H9 (cell line): ENCODE measurements around the gene APPBP2. TPM values are rescaled to one million over a fixed set of nuclear protein-coding genes. Genes with fewer than 3 reads are reported as not detected.

Source experiments
- DNase-seq: peaks from one replicate; pipeline ENCODE4 v3.0.0-alpha.2; 2017
- H2AFZ ChIP-seq: one replicate; pipeline ENCODE4 v1.6.1; 2013; ENCODE audit warnings: mild to moderate bottlenecking, low read length, control low read depth, moderate library complexity
- H2AK5ac ChIP-seq: 2 replicates; pipeline ENCODE4 v1.6.1; 2013; ENCODE audit warnings: low read length, control low read depth, mixed read lengths; ENCODE audit not compliant: insufficient read length
- H2BK120ac ChIP-seq: one replicate; pipeline ENCODE4 v1.6.1; 2013; ENCODE audit warnings: low read depth, mild to moderate bottlenecking, low read length, control low read depth, inconsistent platforms; ENCODE audit not compliant: poor library complexity, severe bottlenecking
- H2BK12ac ChIP-seq: 2 replicates; pipeline ENCODE4 v1.6.1; 2013; ENCODE audit warnings: low read length, control low read depth, mixed read lengths, low read depth; ENCODE audit not compliant: insufficient read length
- H2BK15ac ChIP-seq: 2 replicates; pipeline ENCODE4 v1.6.1; 2013; ENCODE audit warnings: low read depth, low read length, control low read depth
- H2BK20ac ChIP-seq: one replicate; pipeline ENCODE4 v1.6.1; 2013; ENCODE audit warnings: low read depth, mild to moderate bottlenecking, low read length, control low read depth, inconsistent platforms; ENCODE audit not compliant: poor library complexity, severe bottlenecking
- H2BK5ac ChIP-seq: 2 replicates; pipeline ENCODE4 v1.6.1; 2013; ENCODE audit warnings: low read length, control low read depth, mixed read lengths; ENCODE audit not compliant: insufficient read length
- H3K14ac ChIP-seq: 2 replicates; pipeline ENCODE4 v1.6.1; 2013; ENCODE audit warnings: low read length, control low read depth; ENCODE audit not compliant: insufficient read depth
- H3K18ac ChIP-seq: 2 replicates; pipeline ENCODE4 v1.6.1; 2013; ENCODE audit warnings: low read depth, mild to moderate bottlenecking, mixed read lengths, low read length, control low read depth; ENCODE audit not compliant: insufficient read length
- H3K23ac ChIP-seq: 2 replicates; pipeline ENCODE4 v1.6.1; 2013; ENCODE audit warnings: low read length, control low read depth, mixed read lengths, low read depth; ENCODE audit not compliant: insufficient read length
- H3K23me2 ChIP-seq: 2 replicates; pipeline ENCODE4 v1.6.1; 2013; ENCODE audit warnings: low read depth, mild to moderate bottlenecking, mixed read lengths, low read length, control low read depth; ENCODE audit not compliant: insufficient read length, poor library complexity, severe bottlenecking
- H3K27ac ChIP-seq: 2 replicates; pipeline ENCODE4 v1.5.1; 2013; ENCODE audit warnings: low read length, control low read depth, mixed read lengths, low read depth; ENCODE audit not compliant: insufficient read length
- H3K27me3 ChIP-seq: 2 replicates; pipeline ENCODE4 v1.6.1; 2013; ENCODE audit warnings: low read length, control low read depth, inconsistent platforms; ENCODE audit not compliant: insufficient read depth
- H3K4ac ChIP-seq: 2 replicates; pipeline ENCODE4 v1.6.1; 2013; ENCODE audit warnings: low read depth, mild to moderate bottlenecking, control low read depth, inconsistent platforms, low read length, moderate library complexity
- H3K4me1 ChIP-seq: 2 replicates; pipeline ENCODE4 v1.6.1; 2013; ENCODE audit warnings: low read length, control low read depth, inconsistent platforms; ENCODE audit not compliant: insufficient read depth
- H3K4me2 ChIP-seq: 2 replicates; pipeline ENCODE4 v1.6.1; 2013; ENCODE audit warnings: low read length, control low read depth, mixed read lengths; ENCODE audit not compliant: insufficient read length, insufficient read depth
- H3K56ac ChIP-seq: 2 replicates; pipeline ENCODE4 v1.6.1; 2013; ENCODE audit warnings: low read depth, mild to moderate bottlenecking, mixed read lengths, low read length, control low read depth; ENCODE audit not compliant: insufficient read length
- H3K79me1 ChIP-seq: 2 replicates; pipeline ENCODE4 v1.6.1; 2013; ENCODE audit warnings: low read depth, mild to moderate bottlenecking, moderate library complexity, low read length, control low read depth, inconsistent platforms; ENCODE audit not compliant: insufficient read depth, poor library complexity, severe bottlenecking
- H3K79me2 ChIP-seq: 2 replicates; pipeline ENCODE4 v1.6.1; 2013; ENCODE audit warnings: low read length, control low read depth, inconsistent platforms; ENCODE audit not compliant: insufficient read depth
- H3K9ac ChIP-seq: 2 replicates; pipeline ENCODE4 v1.6.1; 2013; ENCODE audit warnings: low read length, control low read depth, mixed read lengths; ENCODE audit not compliant: insufficient read length; ENCODE audit errors: extremely low read depth
- H3K9me3 ChIP-seq: one replicate; pipeline ENCODE4 v1.6.1; 2013; ENCODE audit warnings: low read depth, low read length, inconsistent platforms; ENCODE audit not compliant: control insufficient read depth
- H3T11ph ChIP-seq: one replicate; pipeline ENCODE4 v1.6.1; 2013; ENCODE audit warnings: mild to moderate bottlenecking, low read length, control low read depth, inconsistent platforms
- H4K20me1 ChIP-seq: one replicate; pipeline ENCODE4 v1.6.1; 2013; ENCODE audit not compliant: control insufficient read depth, insufficient read length, insufficient read depth
- H4K5ac ChIP-seq: 2 replicates; pipeline ENCODE4 v1.6.1; 2013; ENCODE audit warnings: low read depth, mild to moderate bottlenecking, mixed read lengths, low read length, control low read depth; ENCODE audit not compliant: insufficient read length
- H4K8ac ChIP-seq: replicated peaks from 2 replicates; pipeline ENCODE4 v1.6.1; 2013; ENCODE audit warnings: low read length, control low read depth, mixed read lengths, low read depth; ENCODE audit not compliant: insufficient read length
- H4K91ac ChIP-seq: 2 replicates; pipeline ENCODE4 v1.6.1; 2013; ENCODE audit warnings: low read depth, mild to moderate bottlenecking, moderate library complexity, mixed read lengths, low read length, control low read depth; ENCODE audit not compliant: insufficient read length
- H3K27ac Mint-ChIP-seq, 3 experiments: 2 replicates in 2 of 3; 3 replicates in 1 of 3; pipeline ENCODE4 v1.8.0; 2020 to 2021; ENCODE audit warnings: mixed read lengths in 3 of 3, mild to moderate bottlenecking in 1 of 3, moderate library complexity in 1 of 3
- H3K27me3 Mint-ChIP-seq: 2 replicates; pipeline ENCODE4 v1.8.0; 2021; ENCODE audit warnings: low read depth, mild to moderate bottlenecking, moderate library complexity, mixed read lengths
- H3K36me3 Mint-ChIP-seq, 3 experiments: 2 replicates in 2 of 3; 3 replicates in 1 of 3; pipeline ENCODE4 v1.8.0; 2020 to 2021; ENCODE audit warnings: low read depth in 3 of 3, mixed read lengths in 3 of 3; ENCODE audit not compliant: insufficient read depth in 1 of 3
- H3K4me1 Mint-ChIP-seq, 2 experiments: 2 replicates each; pipeline ENCODE4 v1.8.0; 2020; ENCODE audit warnings: mixed read lengths in 2 of 2
- H3K4me3 Mint-ChIP-seq, 2 experiments: 2 replicates in 1 of 2; 3 replicates in 1 of 2; pipeline ENCODE4 v1.8.0; 2020 to 2021; ENCODE audit warnings: mild to moderate bottlenecking in 2 of 2, mixed read lengths in 2 of 2, moderate library complexity in 1 of 2
- H3K9me3 Mint-ChIP-seq, 2 experiments: 2 replicates in 1 of 2; 3 replicates in 1 of 2; pipeline ENCODE4 v1.8.0; 2020; ENCODE audit warnings: mild to moderate bottlenecking in 2 of 2, mixed read lengths in 2 of 2, moderate library complexity in 1 of 2
- CTCF ChIP-seq: fragments of 200-600 bp; sonication (generic); conservative IDR thresholded peaks from 3 replicates; pipeline ENCODE4 v1.8.0; 2021; ENCODE audit warnings: antibody characterized with exemption, mild to moderate bottlenecking
- WGBS: extraction: QIAGEN DNeasy Blood & Tissue Kit; methylation state at CpG from one replicate; pipeline ENCODE4 v1.1.7; 2013; ENCODE audit warnings: missing lambda C conversion rate, low lambda C conversion rate, mixed read lengths; ENCODE audit not compliant: insufficient read length; ENCODE audit errors: extremely low coverage; 5-methylcytosine and 5-hydroxymethylcytosine counted together
- total RNA-seq: library from RNA; stranded (reverse); gene quantifications from 2 replicates; pipeline ENCODE4 v1.2.1, GENCODE V29; 2021

The APPBP2 gene
- total RNA-seq, 1 experiment from 2014 or later = 17.0 TPM

DNA sequence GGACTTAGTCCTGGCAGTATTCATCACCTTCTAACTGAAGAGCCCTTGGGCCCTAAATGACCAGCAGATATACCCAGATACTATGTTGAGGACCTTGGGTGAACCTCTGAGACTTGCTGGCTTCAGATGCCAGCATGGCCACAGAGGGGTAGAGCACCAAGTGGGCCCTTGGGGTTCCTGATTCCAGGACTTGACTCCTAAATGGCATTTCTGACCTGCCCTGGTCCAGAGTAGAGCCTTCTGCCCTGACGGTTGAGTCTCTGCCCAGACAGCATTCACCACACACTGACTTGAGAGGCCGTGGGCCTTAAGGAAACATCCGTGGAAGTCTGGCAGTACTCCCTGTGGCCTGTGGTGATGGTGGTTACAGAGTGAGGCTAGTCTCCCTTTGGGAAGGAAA, 2.8 kb upstream of the APPBP2 start:
- no peak overlapping the region for H2BK15ac ChIP-seq
- H3T11ph ChIP-seq = no peak overlapping the region
- H2BK5ac ChIP-seq = no peak overlapping the region
- H3K79me1 ChIP-seq = no peaks in the 10 kb centered on the region
- H3K4me3 Mint-ChIP-seq = no peak overlapping the region
- no peak overlapping the region for H3K4me2 ChIP-seq
- no peak overlapping the region for H3K27ac ChIP-seq
- no peaks in the 10 kb centered on the region; the same call in 1 of the 2 replicates for H3K27me3 Mint-ChIP-seq
- H3K18ac ChIP-seq = no peak overlapping the region
- no peak overlapping the region for H4K5ac ChIP-seq
- no peak overlapping the region for H2BK12ac ChIP-seq
- no peak overlapping the region for H2BK20ac ChIP-seq
- WGBS = no CpG with 5 or more reads among the region's 3 CpGs
- no peaks in the 10 kb centered on the region for H4K20me1 ChIP-seq
- no peaks in the 10 kb centered on the region for H3K27me3 ChIP-seq
- H2AFZ ChIP-seq = no peak overlapping the region
- DNase-seq = no peak
- no peaks in the 10 kb centered on the region for H3K4me1 ChIP-seq
- H3K9me3 Mint-ChIP-seq = peaks cover 0 to 31% of the 10 kb centered on the region in 2 experiments; a peak in 2 of 5 replicates
- no peak for TF ChIP-seq CTCF
- H3K9me3 ChIP-seq = no peaks in the 10 kb centered on the region
- H3K27ac Mint-ChIP-seq = 0 out of 7 replicates have a peak overlapping the region, but pooled peaks of 1 of the 3 experiments have one; percentile 87
- H2BK120ac ChIP-seq = no peak overlapping the region
- no peak overlapping the region for H3K14ac ChIP-seq
- peaks cover 10 to 21% of the 10 kb centered on the region in 2 experiments for H3K4me1 Mint-ChIP-seq
- H3K23ac ChIP-seq = no peak overlapping the region
- H4K8ac ChIP-seq = no peak overlapping the region
- peaks cover 13% of the 10 kb centered on the region; the same call in 1 of the 2 replicates for H3K79me2 ChIP-seq
- no peak overlapping the region for H2AK5ac ChIP-seq
- no peak overlapping the region for H3K56ac ChIP-seq
- no peak overlapping the region for H3K4ac ChIP-seq
- peaks cover 6% of the 10 kb centered on the region for H3K23me2 ChIP-seq
- H3K9ac ChIP-seq = no peak overlapping the region
- no peak overlapping the region for H4K91ac ChIP-seq
- peaks cover 3 to 32% (median 27%) of the 10 kb centered on the region in 3 experiments; a peak in 6 of 7 replicates for H3K36me3 Mint-ChIP-seq
